Measurements from ENCODE around the gene MCEMP1.

MCEMP1 gene

GRCh38 chr19:7652061-7652641 is 24.7 kb upstream of the MCEMP1 start:
- peak; percentile 98 for TF ChIP-seq CTCF (IDR thresholded peaks at IDR 0.05)
- Histone ChIP-seq H3K4me3 (ENCODE audit: low read depth in 1 of 2, low read length in 1 of 2) (peak overlapping the region; percentile 51 to 55), H3K4me1 (ENCODE audit: control insufficient read depth in 1 of 2, insufficient read depth in 1 of 2, low read depth in 1 of 2, low read length in 1 of 2) (peaks cover 55 to 56% of the 10 kb centered on the region in 2 experiments), H3K9me3 (no peaks in the 10 kb centered on the region), H3K27ac (peak overlapping the region; percentile 91), H3K27me3 (no peaks in the 10 kb centered on the region), H3K36me3 (peaks cover 16% of the 10 kb centered on the region)

- Histone ChIP-seq H3K27me3 (no peaks in the 10 kb centered on the region), H3K9me3 (no peaks in the 10 kb centered on the region), H3K4me1 (ENCODE audit: control insufficient read depth in 1 of 2, insufficient read depth in 1 of 2, low read depth in 1 of 2, low read length in 1 of 2) (peaks cover 77 to 78% of the 10 kb centered on the region in 2 experiments), H3K4me3 (ENCODE audit: low read depth in 1 of 2, low read length in 1 of 2) (no peak overlapping the region), H3K27ac (peak overlapping the region; percentile 91), H3K36me3 (no peaks in the 10 kb centered on the region)
- TF ChIP-seq CTCF (IDR thresholded peaks at IDR 0.05) = no peak
Observed at GRCh38 chr19:7654401-7654800, 22.5 kb upstream of the MCEMP1 start.

GRCh38 chr19:7655581-7655980 is 21.3 kb upstream of the MCEMP1 start:
- no peaks in the 10 kb centered on the region for H3K36me3 ChIP-seq
- peaks cover 77 to 81% of the 10 kb centered on the region in 2 experiments for H3K4me1 ChIP-seq (ENCODE audit: control insufficient read depth in 1 of 2, insufficient read depth in 1 of 2, low read depth in 1 of 2, low read length in 1 of 2)
- H3K9me3 ChIP-seq = no peaks in the 10 kb centered on the region
- H3K27me3 ChIP-seq = no peaks in the 10 kb centered on the region
- TF ChIP-seq CTCF (IDR thresholded peaks at IDR 0.05) = no peak
- peak overlapping the region; percentile 91 for H3K27ac ChIP-seq
- peak overlapping the region; percentile 48 to 55 for H3K4me3 ChIP-seq (ENCODE audit: low read depth in 1 of 2, low read length in 1 of 2)

GRCh38 chr19:7657131-7657751 is 19.6 kb upstream of the MCEMP1 start:
- Histone ChIP-seq H3K36me3 (no peaks in the 10 kb centered on the region), H3K27me3 (no peaks in the 10 kb centered on the region), H3K4me1 (ENCODE audit: control insufficient read depth in 1 of 2, insufficient read depth in 1 of 2, low read depth in 1 of 2, low read length in 1 of 2) (peaks cover 70 to 74% of the 10 kb centered on the region in 2 experiments), H3K27ac (peak overlapping the region; percentile 91), H3K4me3 (ENCODE audit: low read depth in 1 of 2, low read length in 1 of 2) (peak overlapping the region; percentile 48 to 55), H3K9me3 (no peaks in the 10 kb centered on the region)
- TF ChIP-seq CTCF (IDR thresholded peaks at IDR 0.05) = no peak

GRCh38 chr19:7658219-7658686 is 18.6 kb upstream of the MCEMP1 start:
- Histone ChIP-seq H3K27me3 (no peaks in the 10 kb centered on the region), H3K4me3 (ENCODE audit: low read depth in 1 of 2, low read length in 1 of 2) (peak overlapping the region; percentile 48 to 55), H3K36me3 (no peaks in the 10 kb centered on the region), H3K4me1 (ENCODE audit: control insufficient read depth in 1 of 2, insufficient read depth in 1 of 2, low read depth in 1 of 2, low read length in 1 of 2) (peaks cover 60 to 64% of the 10 kb centered on the region in 2 experiments), H3K9me3 (no peaks in the 10 kb centered on the region), H3K27ac (peak overlapping the region; percentile 91)
- no peak for TF ChIP-seq CTCF (IDR thresholded peaks at IDR 0.05)

Measured in neutrophil (primary cell).